GM12872 (cell line): Measurements from ENCODE around the gene L1CAM.

Experiments
- TF ChIP-seq, protein P1 (sequence below): IDR thresholded peaks from 3 replicates; pipeline ENCODE4 v1.5.1; 2011; ENCODE audit warnings: low read depth, mild to moderate bottlenecking, low read length, moderate library complexity; ENCODE audit not compliant: insufficient read depth

L1CAM gene

DNA sequence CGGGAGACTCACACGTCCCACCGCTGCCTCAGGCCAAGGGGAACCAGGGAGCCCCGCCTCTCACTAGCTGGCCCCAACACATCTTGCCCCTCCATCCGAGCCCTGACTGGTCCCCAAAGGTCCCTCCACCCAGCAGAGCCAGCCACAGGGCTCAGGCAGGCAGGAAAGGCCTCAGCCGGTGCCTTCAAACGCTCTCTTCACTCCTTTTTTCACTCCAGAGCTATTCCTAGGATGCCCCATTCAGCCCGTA is 41.6 kb upstream of the L1CAM start:
- TF ChIP-seq, protein P1, sequence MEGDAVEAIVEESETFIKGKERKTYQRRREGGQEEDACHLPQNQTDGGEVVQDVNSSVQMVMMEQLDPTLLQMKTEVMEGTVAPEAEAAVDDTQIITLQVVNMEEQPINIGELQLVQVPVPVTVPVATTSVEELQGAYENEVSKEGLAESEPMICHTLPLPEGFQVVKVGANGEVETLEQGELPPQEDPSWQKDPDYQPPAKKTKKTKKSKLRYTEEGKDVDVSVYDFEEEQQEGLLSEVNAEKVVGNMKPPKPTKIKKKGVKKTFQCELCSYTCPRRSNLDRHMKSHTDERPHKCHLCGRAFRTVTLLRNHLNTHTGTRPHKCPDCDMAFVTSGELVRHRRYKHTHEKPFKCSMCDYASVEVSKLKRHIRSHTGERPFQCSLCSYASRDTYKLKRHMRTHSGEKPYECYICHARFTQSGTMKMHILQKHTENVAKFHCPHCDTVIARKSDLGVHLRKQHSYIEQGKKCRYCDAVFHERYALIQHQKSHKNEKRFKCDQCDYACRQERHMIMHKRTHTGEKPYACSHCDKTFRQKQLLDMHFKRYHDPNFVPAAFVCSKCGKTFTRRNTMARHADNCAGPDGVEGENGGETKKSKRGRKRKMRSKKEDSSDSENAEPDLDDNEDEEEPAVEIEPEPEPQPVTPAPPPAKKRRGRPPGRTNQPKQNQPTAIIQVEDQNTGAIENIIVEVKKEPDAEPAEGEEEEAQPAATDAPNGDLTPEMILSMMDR: no peak

DNA sequence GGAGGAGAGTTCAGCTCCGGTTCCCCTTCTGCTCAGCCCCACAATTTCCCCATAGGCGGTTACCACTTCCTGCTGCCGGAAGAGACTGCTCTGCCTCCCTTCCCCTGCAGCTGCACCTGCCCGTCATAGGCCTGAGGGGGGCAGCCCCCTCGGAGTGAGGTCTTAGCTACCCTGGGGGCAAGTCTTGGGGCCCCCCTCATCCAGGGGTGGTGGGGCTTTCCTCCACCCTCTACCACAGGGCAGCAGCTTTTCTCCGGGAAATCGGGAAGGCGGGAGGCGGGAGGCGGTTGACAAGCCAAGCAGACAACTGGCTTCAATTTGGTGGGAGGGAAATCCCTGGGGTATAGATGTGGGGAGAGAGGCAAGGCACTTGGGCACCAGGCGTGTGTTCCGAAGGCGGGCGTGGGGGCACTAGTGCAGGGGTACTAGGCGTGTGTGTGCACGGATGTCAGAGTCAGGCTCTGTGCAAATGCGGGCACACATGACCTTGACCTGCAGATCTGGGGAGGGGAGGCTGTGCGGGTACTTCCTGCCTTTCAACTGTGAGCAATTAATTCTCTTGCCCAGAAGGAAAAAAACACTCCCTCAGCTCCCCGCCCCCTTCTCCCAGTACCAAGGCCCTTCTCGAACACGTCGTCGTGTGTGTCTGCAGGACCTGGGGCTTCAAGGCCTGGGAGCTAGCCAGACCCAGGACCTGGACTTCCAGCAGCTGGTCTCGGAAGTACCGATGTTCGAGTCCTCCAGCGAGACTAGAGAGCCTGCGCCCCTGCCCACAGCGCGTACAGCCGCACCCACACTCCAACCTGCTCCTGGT is 41.1 kb upstream of the L1CAM start:
- TF ChIP-seq, protein P1: no peak

DNA sequence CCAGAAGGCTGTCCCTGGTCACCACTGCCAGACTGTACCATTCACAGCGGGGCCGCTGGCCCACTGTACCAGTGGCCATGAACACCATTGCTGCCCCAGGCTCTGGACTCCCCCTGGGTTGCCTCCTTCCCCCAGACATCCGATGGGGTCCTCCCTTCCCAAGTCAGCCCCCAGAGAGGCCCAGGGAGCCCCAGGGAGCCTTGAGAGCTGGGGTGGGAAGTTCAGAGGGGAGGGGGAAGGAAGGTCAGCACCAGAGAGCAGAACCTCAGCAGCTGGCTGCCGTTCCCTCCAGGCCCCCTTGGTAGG is 40.5 kb upstream of the L1CAM start:
- TF ChIP-seq, protein P1: no peak

DNA sequence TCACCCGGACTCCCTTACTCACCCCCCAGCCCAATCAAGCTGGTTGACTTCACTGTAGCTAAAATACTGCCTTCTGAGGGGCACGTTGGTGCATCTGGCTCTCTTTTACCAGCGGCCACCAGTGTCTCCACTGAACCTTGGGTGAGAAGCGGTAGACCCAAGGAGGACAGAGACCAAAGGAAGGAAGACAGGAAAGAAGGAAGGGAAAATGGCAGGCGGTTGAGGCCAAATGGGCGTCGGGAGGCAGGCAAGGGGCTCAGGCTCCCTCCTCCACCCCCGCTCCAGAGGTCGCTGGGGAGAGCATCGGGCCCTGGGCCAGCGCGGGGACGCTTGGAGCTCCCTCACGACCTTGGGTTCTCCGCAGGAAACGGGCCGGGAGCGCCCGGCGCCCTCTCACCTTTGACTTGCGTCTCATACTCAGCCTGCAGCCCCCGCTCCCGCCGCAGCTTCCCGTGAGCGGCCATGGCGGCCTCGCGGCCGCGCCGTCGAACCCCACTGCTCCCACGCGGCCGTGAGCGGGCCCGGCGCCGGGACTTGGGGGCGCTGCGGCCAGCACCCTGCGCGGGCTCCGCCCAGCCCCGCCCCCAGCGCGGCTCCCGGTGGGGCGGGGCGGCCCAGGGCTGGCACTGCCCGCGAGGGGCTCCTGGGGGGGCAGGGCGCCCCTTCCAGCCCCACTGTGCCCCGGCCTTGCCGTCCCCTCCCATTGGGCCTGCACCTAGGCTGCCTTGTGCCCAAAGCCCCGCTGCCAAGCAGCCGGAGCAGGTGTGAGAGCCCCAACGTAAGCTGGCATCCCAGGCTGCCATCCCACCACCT is 40.0 kb upstream of the L1CAM start, which contains the start of gene ARHGAP4:
ARHGAP4 (minus strand) TSS at position 526 of the 813 bp plus-strand sequence; CDS start at position 464, 62 bp downstream.
- TF ChIP-seq, protein P1: no peak

DNA sequence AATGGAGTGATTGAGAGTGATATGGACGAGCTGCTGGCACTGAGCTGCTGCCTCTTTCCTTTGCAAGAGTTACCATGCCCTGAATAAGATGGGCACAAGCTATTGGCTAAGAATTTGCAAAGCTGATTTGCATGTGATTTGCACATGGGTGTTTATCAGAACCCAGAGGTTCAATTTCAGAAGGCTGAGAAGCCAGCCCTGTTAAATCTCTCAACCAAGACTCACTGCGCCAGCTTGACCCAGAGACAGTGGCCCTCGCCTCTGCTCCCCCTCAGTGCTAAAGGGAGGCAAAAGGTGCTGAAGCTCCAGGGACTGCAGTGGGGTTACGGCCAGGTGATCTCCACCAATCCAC is 39.4 kb upstream of the L1CAM start:
- TF ChIP-seq, protein P1: no peak

DNA sequence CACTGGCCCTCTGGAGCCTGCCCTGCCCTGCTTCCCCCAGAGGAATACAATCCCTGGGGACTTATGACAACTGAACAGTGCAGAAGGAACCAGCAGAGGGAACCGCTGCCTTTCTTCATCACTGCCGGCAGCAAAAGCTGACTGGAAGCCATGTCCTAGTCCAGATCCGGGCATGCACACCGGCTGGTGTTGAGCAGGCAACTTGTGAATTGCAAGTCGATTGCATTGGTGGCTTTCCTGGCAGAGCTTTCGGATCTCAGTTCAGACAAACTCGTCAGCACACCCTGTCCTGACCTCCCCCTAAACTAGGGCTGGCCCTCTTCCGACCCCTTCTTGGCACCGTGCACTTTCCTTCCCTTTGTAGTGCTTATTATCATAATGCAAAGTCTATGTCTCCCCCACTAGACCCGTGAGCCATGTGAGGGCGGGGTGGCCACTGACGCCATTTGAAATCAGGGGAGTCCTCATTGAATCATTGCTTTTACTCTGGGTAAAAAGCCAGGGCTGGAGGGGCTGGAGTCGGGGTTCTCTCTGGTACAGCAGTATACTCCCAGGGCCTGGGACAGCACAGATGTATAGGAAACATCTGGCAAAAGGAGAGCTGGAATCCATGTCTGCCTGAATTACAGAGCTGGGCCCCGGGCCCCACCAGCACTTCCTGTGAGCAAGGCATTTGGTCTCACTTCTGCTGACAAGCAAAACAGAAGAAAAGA is 38.3 kb upstream of the L1CAM start:
- TF ChIP-seq, protein P1: peak; percentile 36; the same call in 2 of the 3 replicates
